HG03159 (cell line): ENCODE results near the gene HOXA4.
A peak's percentile ranks its signal among the peaks of the same experiment; 100 is the strongest.

Source experiments
- ATAC-seq: cut with Tn5 transposase; IDR thresholded peaks from one replicate; pipeline ENCODE4 v1.9.1; 2021; ENCODE audit warnings: mild to moderate bottlenecking, moderate library complexity; ENCODE audit not compliant: unreplicated experiment

The HOXA4 gene

DNA sequence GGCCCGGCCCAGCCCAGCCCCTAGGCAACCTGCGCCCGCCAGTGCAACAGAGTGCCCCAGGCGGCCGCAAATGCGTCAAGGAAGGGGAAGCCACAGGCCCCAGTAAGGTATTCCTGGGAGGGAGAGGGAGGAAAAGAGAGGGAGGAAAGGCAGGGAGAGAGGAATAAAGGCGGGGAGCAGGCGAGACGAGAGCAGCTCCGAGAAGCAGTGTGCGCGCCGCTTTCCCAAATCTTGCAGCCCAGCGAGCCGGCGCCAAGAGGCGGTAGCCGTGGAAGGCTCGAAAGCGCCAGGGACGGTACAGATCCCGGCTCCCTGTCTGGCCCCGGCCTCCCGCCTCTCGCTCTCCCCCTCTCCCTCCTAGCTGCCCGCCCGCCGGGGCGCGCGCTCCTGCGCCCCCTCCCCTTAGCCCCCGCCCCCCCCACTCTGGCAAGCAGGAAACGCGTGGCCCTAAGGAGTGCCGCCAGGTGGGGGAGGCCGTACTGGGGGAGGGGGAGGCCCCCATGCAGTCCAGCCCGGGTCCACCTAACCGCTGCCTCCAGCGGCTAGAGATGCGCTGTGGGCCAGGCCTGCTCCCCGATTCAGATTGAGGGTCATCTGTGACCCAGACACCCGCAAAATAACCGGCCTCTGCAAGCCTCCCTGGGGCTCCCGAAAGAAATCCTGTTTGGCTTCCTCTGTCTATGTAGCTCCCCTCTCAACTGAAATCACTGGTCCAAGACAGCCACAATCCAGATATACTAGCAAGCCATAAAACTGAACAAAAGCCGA lies 39.3 kb upstream of the HOXA4 start:
- ATAC-seq, result no peak

- no peak for ATAC-seq
These were observed 37.8 kb upstream of the HOXA4 start for GRCh38 chr7:27168265-27168947.

DNA sequence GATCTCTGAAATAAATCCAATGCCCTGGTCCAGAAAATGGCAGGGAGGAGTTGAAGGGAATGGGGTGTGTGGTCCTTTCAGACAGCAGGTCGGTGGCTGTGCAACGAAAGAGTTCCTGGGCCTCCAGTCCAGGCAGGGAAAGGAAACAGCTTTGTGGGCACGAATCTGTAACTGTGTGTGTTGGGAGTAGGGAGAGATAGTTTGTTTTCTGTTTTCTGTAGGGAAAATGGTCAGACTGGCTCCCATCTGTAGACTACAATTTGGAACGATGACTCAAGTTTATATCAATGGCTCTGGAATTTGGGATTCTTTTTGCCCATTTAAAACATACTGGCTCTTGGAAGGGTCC lies 37.3 kb upstream of the HOXA4 start:
- no peak for ATAC-seq

DNA sequence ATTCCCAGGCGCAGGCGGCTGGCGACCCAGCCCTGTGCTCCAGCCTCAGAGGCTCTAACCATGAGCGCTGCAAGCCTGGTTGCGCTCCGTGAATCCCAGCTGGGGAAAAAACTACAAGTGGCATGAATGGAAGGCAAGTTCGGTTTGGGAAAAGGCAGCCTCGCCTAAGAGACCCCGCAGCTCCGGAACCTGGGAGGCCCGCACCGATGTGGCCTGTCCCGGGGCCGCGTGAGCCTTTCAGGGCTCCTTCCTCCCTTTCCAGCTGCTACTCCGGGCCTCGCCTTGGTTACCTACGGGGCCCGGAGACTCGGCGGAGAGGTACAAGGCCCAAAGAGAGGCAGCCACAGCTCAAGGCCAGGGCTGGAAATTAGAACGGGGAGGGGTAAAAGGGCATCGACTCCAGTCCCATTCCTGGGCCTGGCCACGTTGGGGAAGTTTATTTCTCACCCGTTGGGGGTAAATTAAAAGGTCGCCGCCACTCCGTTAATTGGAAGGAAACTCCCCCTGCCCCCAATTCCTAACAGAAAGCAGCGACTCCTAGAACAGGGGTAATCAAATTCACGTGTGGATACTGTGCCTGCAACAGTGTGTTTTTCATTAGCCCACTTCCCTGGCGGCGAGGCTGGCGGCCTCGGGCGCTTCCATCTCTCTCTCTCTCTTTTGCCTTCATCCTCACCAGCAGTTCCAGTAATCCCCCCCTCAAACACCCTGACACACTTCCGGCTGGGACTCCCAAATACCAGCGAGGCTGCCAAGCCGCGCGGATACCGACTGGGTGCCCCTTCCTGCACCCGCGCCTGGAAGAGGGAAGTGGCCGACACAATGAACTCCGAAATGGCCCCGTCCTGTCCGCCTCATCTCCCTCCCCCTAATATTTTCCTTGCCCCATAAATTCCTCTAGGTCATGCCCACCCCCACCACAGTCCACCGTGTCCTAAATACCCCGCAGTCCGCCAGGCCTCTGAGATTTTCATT lies 36.3 kb upstream of the HOXA4 start:
- no peak for ATAC-seq

DNA sequence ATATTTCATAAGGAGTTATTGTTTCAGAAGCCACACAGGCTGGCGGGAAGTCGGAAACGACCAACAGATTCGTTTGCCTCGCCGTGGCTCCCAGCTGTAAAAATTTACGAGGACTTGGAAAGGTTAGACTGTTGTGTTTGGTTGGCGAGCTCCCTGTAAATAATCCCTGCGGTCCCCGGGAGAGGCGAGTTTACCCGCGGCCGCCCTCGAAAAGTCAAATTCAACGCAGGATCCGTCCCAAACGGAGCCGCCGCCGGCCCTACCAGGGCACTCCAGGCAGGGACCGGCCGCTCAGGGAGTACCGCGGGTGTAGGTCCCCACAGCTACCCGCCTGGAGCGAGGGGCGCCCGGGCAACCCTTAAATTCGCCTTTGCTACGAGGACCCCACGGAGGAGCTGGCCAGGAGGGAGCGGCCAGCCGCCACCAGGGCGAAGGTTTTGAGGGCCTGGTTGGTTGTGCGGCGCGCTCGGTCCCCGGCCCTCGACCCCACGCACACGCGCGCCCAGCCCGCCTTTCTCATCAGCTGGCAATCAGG lies 35.5 kb upstream of the HOXA4 start:
- no peak for ATAC-seq

- ATAC-seq, result no peak
These were observed 34.8 kb upstream of the HOXA4 start, which contains the start of gene HOXA9 for GRCh38 chr7:27165089-27165995. Gene HOXA9, minus strand, starts transcription at chr7:27165537. Its CDS starts 80 bp downstream, at chr7:27165457.

DNA sequence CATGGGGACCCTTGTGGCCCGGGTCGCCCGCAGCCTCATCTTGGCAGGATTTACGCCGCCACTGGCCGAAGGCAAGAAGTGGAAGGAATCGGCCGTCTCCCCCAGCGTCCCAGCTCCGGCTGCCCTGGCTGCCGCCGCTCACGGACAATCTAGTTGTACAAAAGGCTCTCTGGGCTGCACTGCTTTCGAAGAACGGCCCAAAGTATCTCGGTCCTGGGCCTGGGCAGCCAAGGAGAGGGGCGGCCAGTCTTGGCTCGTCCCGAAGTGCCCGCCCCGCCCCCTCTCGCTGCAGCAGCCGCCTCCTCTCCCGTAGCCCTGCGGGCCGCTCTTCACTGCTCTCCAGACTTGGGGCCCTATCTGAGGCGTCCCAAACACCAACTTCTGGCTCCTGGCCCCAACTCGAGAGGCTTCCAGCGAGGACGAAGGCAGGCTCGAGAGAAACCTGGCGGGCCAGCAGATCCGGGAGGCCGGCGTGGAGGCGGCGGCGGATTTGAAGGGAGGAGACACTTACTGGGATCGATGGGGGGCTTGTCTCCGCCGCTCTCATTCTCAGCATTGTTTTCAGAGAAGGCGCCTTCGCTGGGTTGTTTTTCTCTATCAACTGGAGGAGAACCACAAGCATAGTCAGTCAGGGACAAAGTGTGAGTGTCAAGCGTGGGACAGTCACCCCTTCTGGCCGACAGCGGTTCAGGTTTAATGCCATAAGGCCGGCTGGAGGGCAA lies 34.0 kb upstream of the HOXA4 start:
- ATAC-seq, result no peak

GRCh38 chr7:27164045-27164366 lies 33.4 kb upstream of the HOXA4 start:
- no peak for ATAC-seq

GRCh38 chr7:27163288-27164044 lies 32.9 kb upstream of the HOXA4 start:
- no peak for ATAC-seq

DNA sequence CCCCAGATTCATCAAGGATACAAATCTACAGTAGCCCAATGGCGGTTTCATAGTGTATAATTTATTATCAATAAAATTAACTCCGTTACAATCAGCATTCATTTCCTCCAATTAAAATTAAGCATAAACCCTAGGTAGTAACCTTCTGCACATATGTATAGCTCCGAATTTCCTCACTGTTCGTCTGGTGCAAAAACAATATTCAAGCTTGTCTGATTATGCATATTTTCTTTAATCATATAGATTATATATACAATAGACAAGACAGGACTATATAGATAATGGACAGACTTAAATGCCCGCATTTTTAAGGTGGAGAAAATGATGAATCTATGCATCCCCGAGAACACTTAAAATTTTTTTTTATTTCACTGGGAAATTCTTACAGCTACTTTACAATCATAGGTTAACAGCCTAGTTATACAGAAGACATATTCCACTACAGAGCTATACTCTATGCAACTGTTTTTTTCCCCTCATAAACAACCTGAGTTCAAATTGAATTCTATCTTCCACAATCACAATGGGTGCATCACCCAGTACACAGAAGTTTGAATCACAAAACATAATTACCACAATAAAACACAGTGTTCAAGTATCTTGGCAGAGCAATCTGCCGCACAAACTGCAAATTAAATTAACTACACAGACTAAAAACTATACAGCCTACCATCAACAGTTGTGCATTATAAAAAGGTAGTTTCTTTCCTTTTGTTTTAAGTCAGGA lies 32.2 kb upstream of the HOXA4 start:
- no peak for ATAC-seq

DNA sequence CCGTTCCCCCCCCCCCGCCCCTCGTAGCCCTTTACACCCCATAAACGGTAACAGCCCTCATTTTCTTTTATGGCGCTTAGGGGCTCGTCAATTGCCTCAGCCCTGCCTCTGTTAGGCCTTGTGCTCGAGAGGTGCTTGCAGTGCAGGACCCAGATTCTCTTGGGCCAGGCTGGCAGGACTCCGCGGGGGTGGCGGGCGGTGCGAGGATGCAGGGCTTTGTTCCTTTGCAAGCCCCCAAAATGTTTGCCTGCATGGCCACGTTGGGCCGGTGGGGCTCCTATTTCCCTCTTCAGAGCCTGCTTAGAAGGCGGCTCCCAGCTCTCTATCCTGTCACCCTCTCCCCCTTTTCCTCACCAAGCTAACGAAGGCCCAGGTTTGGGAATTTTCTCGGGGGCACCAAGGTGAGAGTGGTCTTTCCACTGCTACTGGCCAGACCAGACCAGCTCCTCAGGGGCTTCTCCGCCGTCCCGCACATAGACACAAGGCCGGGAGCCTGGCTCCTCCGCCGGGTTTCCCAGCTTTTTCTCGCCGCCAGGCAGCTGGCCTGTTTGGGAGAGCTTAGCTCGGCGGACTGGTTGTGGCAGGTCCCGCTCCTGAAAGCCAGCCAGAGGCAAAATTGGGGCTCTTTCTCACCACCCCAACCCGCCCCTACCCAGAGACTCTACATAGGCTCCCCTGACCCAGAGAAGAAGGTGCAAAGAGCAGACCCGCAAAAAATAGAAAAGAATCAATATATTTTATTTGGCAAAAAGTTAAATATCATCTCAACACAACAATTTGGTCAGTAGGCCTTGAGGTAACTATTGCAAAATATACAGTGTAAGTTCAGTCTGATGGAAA lies 31.4 kb upstream of the HOXA4 start:
- ATAC-seq, result no peak

- ATAC-seq, result no peak
These were observed 30.7 kb upstream of the HOXA4 start for GRCh38 chr7:27161214-27161720.

- ATAC-seq, result peak; percentile 63
These were observed 30.1 kb upstream of the HOXA4 start for GRCh38 chr7:27160546-27161213.

- ATAC-seq, result no peak
These were observed 29.6 kb upstream of the HOXA4 start for GRCh38 chr7:27160145-27160545.

DNA sequence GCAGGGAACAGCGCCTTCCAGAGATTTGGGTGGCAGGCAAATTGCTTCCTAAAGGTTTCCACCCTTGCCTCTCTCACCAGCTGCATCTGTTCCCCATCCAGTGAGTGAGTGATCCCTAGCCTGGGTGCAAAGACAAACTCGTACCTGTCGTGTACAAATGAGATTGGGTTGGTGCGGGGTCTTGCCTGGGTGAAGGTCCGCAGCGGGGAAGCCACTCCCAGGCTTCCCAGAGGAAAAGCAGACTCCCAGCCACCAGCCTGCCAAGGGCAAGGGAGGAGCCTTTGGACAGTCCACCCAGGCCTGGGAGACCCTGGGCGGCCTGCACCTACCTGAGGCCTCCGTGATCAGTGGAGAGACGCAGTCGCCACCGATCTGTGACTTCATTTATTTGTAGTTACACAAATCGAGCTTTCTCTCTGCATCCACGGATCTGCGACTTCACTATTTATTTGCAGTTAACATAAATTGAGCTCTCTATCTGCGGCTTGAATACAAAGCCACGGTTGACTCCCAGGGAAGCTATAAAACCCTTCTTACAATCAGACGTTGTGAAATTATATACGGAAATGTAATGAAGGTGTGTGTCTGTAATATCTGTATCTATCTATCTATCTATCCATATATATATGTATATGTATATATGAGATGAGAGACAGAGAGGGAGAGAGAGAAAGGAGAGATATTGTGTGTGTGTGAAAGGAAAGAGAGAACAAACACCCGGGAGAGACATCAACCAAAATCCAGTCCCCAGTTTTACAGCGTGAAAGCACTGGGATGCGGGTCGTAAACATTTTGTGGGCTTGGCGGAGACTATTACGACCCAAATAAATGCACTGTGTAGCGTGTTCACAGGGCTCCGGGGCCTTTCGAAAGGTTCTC lies 28.9 kb upstream of the HOXA4 start:
- ATAC-seq, result no peak
